ENCODE measurements around the gene SLC5A6.
"Not testable (repeated sequence)": the region's sequence is repeated elsewhere in the genome, so short reads cannot be mapped to it uniquely, and the experiment has no call there.

The SLC5A6 gene

DNA sequence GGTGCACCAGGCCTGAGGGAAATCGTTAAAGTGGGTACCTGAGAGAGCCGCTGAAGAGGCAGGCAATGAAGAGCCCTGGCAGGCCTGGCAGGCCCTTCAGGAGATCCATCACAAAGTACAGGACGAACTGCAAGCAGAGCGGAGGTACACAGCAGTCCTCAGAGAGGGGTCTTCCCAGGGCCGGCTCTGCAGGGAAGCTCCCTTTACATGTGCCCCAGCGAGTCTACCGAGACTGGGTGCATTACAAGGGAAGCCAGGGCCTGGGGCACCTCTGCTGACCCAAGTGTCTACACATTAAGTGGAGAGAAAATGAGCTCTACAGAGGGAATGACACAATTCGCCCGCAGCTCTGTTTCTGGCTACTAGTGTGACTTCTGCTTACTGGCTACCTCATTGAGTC lies 8.3 kb downstream of the SLC5A6 start:
- no peak for DNase-seq

- no peak for DNase-seq
Measured at GRCh38 chr2:27202854-27203253, 9.2 kb downstream of the SLC5A6 start.

DNA sequence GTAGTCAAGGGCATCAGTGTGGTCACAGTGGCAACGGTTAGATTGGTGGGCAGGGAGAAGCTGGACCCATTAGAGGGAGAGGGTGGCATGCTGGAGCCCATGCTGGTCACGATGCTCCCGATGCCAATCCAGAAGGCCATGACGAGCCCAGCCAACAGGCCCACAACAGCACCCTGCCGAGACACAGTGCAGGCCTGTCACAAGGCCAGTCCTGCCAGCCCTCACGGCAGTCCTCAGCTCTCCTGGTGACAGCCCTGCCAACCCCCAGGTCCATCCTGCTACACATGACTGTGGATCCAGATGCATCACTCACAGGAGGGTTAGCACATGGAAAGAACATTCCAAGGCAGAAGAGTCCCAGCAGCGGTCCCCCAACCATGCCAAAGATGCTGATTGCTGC lies 10.4 kb downstream of the SLC5A6 start:
- no peak for DNase-seq

DNA sequence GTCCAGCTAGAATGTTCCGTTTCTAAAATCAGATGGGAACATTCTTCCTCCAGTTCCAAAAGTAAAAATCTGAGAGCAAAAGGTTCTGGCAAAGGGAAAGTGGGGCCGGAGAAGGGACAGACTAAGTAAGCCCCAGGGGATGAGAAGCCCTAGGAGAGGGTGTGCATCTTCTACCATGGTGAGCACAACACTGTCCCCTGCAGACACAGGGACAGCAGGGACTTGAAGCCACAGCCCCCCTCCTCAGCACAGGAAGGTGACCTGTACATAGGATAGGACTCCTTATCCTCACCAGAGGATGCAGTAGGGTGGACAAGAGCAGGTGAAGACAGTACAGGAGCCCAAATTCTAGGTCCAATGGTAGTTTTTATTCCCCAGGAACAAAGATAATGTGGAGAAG lies 12.8 kb downstream of the SLC5A6 start:
- DNase-seq, result no peak

GRCh38 chr2:27198627-27199026 lies 13.4 kb downstream of the SLC5A6 start:
- no peak for DNase-seq

GRCh38 chr2:27198068-27198467 lies 14.0 kb downstream of the SLC5A6 start:
- DNase-seq, result not testable (repeated sequence)

DNA sequence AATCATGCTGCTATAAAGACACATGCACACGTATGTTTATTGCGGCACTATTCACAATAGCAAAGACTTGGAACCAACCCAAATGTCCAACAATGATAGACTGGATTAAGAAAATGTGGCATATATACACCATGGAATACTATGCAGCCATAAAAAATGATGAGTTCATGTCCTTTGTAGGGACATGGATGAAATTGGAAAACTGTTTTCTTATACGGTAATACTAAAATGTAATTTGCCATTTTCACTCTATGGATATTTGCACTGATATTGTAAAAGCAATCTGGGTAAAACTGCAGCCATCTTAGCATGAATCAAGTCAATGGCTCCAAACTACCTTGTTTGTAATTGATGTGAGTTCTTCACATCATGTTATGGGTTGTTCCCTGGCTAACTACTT lies 16.3 kb downstream of the SLC5A6 start:
- DNase-seq, result not testable (repeated sequence)

DNA sequence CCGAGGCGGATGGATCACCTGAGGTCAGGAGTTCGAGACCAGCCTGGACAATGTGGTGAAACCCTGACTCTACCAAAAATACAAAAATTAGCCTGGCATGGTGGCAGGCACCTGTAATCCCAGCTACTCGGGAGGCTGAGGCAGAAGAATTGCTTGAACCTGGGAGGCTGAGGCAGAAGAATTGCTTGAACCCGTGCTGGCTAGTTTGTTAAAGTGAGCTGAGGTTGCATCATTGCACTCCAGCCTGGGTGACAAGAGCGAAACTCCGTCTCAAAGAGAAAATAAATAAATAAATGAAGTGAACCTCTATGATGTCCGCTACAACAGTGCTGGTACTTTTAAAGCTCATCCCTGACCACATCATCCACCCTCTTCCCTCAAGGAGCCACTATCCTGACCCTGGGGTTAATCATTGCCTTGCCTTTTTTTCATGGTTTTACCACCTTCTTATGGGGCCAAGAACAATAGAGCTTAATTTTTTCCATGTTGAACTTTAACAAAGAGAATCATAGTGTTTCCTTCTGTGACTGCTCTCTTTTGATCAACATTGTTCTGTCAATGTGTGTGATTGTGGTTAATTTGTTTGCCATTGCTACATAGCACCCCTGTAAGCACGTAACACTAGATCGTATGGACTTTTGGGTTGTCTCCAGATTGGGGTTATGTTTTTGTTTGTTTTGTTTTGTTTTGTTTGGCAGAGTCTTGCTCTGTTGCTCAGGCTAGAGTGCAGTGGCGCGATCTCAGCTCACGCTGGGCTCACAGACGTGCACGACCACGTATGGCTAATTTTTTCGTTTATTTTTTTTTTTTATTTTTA lies 17.3 kb downstream of the SLC5A6 start:
- no peak for DNase-seq

- peak; percentile 10 for DNase-seq
Measured at GRCh38 chr2:27191070-27191829, 20.8 kb downstream of the SLC5A6 start.

DNA sequence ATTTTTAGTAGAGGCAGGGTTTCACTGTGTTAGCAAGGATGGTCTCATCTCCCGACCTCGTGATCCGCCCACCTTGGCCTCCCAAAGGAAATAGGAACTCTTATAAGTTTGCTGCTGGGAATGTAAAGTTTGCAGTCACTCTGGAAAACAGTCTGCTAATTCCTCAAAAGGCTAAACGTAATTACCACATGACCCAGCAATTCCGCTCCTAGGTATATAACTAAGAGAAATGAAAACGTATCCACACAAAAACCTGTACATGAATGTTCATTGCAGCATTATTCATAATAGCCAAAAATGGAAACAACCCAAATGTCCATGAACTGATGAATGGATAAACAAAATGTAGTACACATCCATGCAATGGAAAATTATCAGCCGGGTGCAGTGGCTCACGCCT lies 22.1 kb downstream of the SLC5A6 start:
- DNase-seq, result no peak

DNA sequence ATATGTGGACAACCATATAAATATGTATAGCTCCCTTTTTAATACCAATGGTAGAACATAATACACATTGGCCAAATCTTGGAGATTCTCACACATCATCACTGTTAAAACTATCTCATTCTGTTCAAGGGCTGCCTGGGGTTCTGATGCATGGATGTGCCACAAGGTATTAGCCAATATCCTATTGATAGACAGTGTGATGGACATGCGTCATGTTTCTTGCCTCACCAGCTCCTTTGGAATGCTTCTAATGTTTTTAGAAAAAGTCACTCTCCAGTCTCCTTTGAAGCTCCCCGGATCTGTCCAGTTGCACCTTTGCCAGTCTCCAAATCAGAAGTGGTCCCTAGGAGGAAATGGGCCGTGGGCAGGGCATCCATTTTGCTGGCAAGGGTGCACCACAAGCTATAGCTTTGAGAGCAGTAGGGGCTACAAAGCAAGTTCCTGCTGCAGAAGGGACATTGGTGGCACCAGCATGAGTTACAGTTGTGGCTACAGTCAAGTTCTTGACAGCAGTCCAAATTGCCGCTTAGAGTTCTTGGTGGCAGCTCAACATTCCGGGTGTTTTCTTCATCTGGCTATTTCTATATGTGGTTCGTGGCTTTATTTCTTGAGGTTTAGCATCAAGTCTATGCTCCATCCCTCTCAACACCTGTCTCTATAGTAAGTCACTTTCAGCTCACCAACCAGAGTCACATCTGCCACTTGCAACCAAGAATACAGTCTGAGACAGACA lies 25.3 kb downstream of the SLC5A6 start:
- no peak for DNase-seq

- DNase-seq, result no peak
Measured at GRCh38 chr2:27185331-27186026, 26.6 kb downstream of the SLC5A6 start.

- DNase-seq, result no peak
Measured at GRCh38 chr2:27184115-27184514, 28.0 kb downstream of the SLC5A6 start.

DNA sequence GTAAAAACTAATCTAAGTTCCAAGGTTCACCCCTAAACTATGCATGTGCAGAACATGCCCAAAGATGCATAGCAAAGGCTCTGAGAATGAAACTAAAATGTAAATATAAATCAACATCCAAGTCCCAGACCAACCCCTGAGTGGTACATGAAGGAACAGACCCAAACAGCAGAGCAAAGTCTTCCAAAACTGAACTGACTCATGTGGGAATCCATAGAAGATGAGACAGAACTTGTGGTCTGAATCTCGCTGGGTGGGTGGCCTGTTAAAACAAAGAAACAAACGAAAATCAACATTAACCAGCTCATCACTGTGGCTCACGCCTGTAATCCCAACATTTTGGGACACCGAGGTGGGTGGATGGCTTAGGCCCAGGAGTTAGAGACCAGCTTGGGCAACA lies 29.7 kb downstream of the SLC5A6 start:
- DNase-seq, result no peak

DNA sequence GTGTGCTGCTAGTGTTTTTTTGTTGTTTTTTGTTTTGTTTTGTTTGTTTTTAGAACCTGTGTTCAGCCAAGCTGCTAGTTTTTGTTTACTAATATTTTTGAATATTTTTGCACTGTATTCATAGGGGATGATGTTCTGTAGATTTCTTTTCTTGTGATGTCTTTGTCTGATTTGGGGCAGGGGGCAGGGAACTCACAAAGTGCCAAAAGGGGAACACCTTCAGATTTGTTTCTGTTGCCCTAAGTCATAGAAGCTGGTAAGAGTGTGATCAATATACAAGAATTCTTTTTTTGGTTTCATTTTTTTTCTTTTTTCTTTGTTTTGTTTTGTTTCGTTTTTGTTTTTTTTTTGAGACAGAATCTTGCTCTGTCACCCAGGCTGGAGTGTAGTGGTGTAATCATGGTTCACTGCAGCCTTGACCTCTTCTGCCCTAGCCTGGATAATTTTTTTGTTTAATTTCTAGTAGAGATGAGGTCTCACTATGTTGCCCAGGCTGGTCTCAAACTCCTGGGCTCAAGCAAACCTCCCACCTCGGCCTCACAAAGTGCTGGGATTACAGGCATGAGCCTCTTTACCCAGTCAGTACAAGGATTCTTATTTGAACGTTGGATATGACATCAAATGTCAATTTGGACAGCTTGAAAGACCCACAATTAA lies 32.6 kb downstream of the SLC5A6 start:
- DNase-seq, result no peak

GRCh38 chr2:27178469-27178868 lies 33.6 kb downstream of the SLC5A6 start:
- no peak for DNase-seq

GRCh38 chr2:27177441-27178351 lies 34.4 kb downstream of the SLC5A6 start:
- no peak for DNase-seq

DNA sequence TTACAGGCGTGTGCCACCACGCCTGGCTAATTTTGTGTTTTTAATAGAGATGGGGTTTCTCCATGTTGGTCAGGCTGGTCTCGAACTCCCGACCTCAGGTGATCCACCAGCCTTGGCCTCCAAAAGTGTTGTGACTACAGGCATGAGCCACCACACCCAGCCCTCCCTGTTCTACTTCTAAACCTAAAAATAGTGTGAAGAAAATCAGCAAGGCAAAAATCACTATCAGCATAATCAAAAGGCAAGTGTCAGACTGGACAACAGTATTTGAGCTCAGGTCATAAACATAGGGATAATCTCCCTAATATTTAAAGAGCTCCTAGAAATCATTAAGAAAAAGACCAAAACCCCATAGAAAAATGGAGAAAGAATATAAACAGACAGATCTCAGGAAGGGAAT lies 36.3 kb downstream of the SLC5A6 start:
- DNase-seq, result not testable (repeated sequence)

GRCh38 chr2:27175330-27175729 lies 36.7 kb downstream of the SLC5A6 start:
- no peak for DNase-seq

DNA sequence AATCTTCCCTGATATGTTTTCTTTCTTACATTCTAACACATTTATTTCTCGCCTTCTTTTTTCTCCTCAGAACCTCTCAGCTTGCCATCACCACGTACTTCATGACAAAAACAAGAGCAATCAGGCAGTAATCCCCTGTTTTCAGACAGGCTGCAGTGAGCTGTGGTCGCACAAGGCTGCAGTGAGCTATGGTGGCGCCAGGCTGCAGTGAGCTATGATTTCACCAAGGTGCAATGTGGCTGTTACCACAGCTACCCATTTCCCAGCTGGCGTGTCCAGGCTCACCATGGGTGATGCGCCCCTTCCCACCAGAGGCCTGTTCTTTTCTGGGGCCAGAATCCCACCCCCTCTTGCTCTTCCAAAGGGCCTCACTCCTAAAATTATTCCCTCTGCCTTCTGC lies 37.4 kb downstream of the SLC5A6 start:
- no peak for DNase-seq

GRCh38 chr2:27171351-27171848 lies 40.7 kb downstream of the SLC5A6 start:
- no peak for DNase-seq

Measured in activated effector memory CD4-positive, alpha-beta T cell treated with Interleukin-2 at 50 U/mL for 16 hours (primary cell).